HepG2 (cell line): ENCODE measurements around the gene TAT. TPM values are rescaled to one million over a fixed set of nuclear protein-coding genes. Genes with fewer than 3 reads are reported as not detected.

Experiments used
- BRCA1 ChIP-seq: sonication (generic); formaldehyde crosslinking; IDR thresholded peaks from 2 replicates; pipeline ENCODE4 v1.4.0; 2020; ENCODE audit warnings: missing genetic modification reagents
- FOXA3 ChIP-seq: IDR thresholded peaks from 2 replicates; pipeline ENCODE4 v1.6.1; 2016; ENCODE audit warnings: missing genetic modification reagents, missing compliant biosample characterization
- HOXA3 ChIP-seq: sonication (generic); formaldehyde crosslinking; IDR thresholded peaks from 2 replicates; pipeline ENCODE4 v1.5.0; 2020; ENCODE audit warnings: missing genetic modification reagents
- HOXD1 ChIP-seq: sonication (generic); formaldehyde crosslinking; IDR thresholded peaks from 2 replicates; pipeline ENCODE4 v1.5.0; 2020; ENCODE audit warnings: missing genetic modification reagents
- NFIB ChIP-seq: sonication (generic); formaldehyde crosslinking; IDR thresholded peaks from 2 replicates; pipeline ENCODE4 v1.9.0; 2021; ENCODE audit warnings: missing genetic modification reagents, mild to moderate bottlenecking, borderline replicate concordance
- NRL ChIP-seq: sonication (generic); formaldehyde crosslinking; IDR thresholded peaks from 2 replicates; pipeline ENCODE4 v1.5.0; 2020; ENCODE audit warnings: missing genetic modification reagents, mild to moderate bottlenecking, moderate library complexity, borderline replicate concordance
- TAF15 ChIP-seq: fragments of 200-400 bp; formaldehyde crosslinking; IDR thresholded peaks from one replicate; pipeline ENCODE4 v1.6.1; 2018; ENCODE audit warnings: mild to moderate bottlenecking, low read depth, low read length; ENCODE audit not compliant: poor library complexity, severe bottlenecking
- THAP11 ChIP-seq: IDR thresholded peaks from 2 replicates; pipeline ENCODE4 v1.6.1; 2016; ENCODE audit warnings: missing biosample characterization, missing genetic modification reagents
- THAP8 ChIP-seq: sonication (generic); formaldehyde crosslinking; IDR thresholded peaks from 2 replicates; pipeline ENCODE4 v1.5.1; 2020; ENCODE audit warnings: missing genetic modification reagents, mild to moderate bottlenecking, borderline replicate concordance
- ZBTB38 ChIP-seq: sonication (generic); formaldehyde crosslinking; IDR thresholded peaks from 2 replicates; pipeline ENCODE4 v1.5.1; 2020; ENCODE audit warnings: mild to moderate bottlenecking, missing genetic modification reagents
- ZBTB42 ChIP-seq: sonication (generic); formaldehyde crosslinking; IDR thresholded peaks from 2 replicates; pipeline ENCODE4 v1.5.0; 2020; ENCODE audit warnings: mild to moderate bottlenecking, missing genetic modification reagents
- ZC3H13 ChIP-seq: sonication (generic); formaldehyde crosslinking; IDR thresholded peaks from 2 replicates; pipeline ENCODE4 v1.8.1; 2023; ENCODE audit warnings: mild to moderate bottlenecking, missing genetic modification reagents, moderate library complexity
- ZNF335 ChIP-seq: sonication (generic); formaldehyde crosslinking; IDR thresholded peaks from 2 replicates; pipeline ENCODE4 v1.4.0; 2020; ENCODE audit warnings: missing genetic modification reagents
- ZNF337 ChIP-seq: sonication (generic); formaldehyde crosslinking; IDR thresholded peaks from 2 replicates; pipeline ENCODE4 v1.5.1; 2020; ENCODE audit warnings: missing genetic modification reagents, low read depth, mild to moderate bottlenecking, borderline replicate concordance
- ZNF552 ChIP-seq: sonication (generic); formaldehyde crosslinking; IDR thresholded peaks from 2 replicates; pipeline ENCODE4 v1.9.0; 2022; ENCODE audit warnings: missing genetic modification reagents, mild to moderate bottlenecking, borderline replicate concordance
- ZNF580 ChIP-seq: IDR thresholded peaks from 2 replicates; pipeline ENCODE4 v1.6.1; 2016; ENCODE audit warnings: low read depth, borderline replicate concordance
- ZNF790 ChIP-seq: sonication (generic); formaldehyde crosslinking; IDR thresholded peaks from 2 replicates; pipeline ENCODE4 v1.8.0; 2022; ENCODE audit warnings: missing genetic modification reagents, mild to moderate bottlenecking, borderline replicate concordance
- ZNF800 ChIP-seq: sonication (generic); formaldehyde crosslinking; IDR thresholded peaks from 2 replicates; pipeline ENCODE4 v1.4.0; 2020; ENCODE audit warnings: missing genetic modification reagents
- polyA plus RNA-seq, 8 experiments: library from polyadenylated mRNA; depleted of rRNA in 3 of 8; stranded (reverse) in 7 of 8; unstranded in 1 of 8; fragments of >200 nt; fragmentation: Illumina TruSeq in 4 of 8; extraction: Trizol in 4 of 8; gene quantifications; 2 replicates each; pipeline versions ENCODE4 v1.2.1 to v1.2.3, GENCODE V29; 2011 to 2016; ENCODE audit warnings: low read depth in 4 of 8, missing spikeins in 1 of 8, mixed read lengths in 1 of 8; ENCODE audit not compliant: insufficient read depth in 1 of 8
- total RNA-seq, 5 experiments: library from RNA; depleted of rRNA; stranded (reverse); fragments of >200 nt; fragmentation: Illumina TruSeq; extraction: Trizol; gene quantifications; 2 replicates each; pipeline ENCODE4 v1.2.3, GENCODE V29; 2016; ENCODE audit warnings: low read depth in 1 of 5
- TF ChIP-seq, protein P1 (sequence below): IDR thresholded peaks from 2 replicates; pipeline ENCODE4 v1.4.0; 2020; ENCODE audit warnings: mild to moderate bottlenecking, missing genetic modification reagents
- TF ChIP-seq, protein P2 (sequence below): sonication (generic); formaldehyde crosslinking; IDR thresholded peaks from 2 replicates; pipeline ENCODE4 v1.4.0; 2020; ENCODE audit warnings: missing genetic modification reagents

TAT gene
- total and polyA plus RNA-seq, 2 of the 13 experiments (the other 11 are each of a cell fraction or from before 2014, with no cell fraction given), result 1.6 to 5.8 TPM

- TF ChIP-seq, protein P1, sequence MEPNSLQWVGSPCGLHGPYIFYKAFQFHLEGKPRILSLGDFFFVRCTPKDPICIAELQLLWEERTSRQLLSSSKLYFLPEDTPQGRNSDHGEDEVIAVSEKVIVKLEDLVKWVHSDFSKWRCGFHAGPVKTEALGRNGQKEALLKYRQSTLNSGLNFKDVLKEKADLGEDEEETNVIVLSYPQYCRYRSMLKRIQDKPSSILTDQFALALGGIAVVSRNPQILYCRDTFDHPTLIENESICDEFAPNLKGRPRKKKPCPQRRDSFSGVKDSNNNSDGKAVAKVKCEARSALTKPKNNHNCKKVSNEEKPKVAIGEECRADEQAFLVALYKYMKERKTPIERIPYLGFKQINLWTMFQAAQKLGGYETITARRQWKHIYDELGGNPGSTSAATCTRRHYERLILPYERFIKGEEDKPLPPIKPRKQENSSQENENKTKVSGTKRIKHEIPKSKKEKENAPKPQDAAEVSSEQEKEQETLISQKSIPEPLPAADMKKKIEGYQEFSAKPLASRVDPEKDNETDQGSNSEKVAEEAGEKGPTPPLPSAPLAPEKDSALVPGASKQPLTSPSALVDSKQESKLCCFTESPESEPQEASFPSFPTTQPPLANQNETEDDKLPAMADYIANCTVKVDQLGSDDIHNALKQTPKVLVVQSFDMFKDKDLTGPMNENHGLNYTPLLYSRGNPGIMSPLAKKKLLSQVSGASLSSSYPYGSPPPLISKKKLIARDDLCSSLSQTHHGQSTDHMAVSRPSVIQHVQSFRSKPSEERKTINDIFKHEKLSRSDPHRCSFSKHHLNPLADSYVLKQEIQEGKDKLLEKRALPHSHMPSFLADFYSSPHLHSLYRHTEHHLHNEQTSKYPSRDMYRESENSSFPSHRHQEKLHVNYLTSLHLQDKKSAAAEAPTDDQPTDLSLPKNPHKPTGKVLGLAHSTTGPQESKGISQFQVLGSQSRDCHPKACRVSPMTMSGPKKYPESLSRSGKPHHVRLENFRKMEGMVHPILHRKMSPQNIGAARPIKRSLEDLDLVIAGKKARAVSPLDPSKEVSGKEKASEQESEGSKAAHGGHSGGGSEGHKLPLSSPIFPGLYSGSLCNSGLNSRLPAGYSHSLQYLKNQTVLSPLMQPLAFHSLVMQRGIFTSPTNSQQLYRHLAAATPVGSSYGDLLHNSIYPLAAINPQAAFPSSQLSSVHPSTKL (CRISPR knock-in tag), result peak; percentile 82; the same call in 1 of the 2 replicates
- TF ChIP-seq BRCA1 (CRISPR knock-in tag), result no peak
- no peak for TF ChIP-seq HOXD1 (CRISPR knock-in tag)
- 0 out of 2 replicates have a peak, but pooled peaks have one; percentile 21 for TF ChIP-seq ZNF790 (CRISPR knock-in tag)
- TF ChIP-seq HOXA3 (CRISPR knock-in tag), result peak; percentile 56; the same call in 1 of the 2 replicates
- TF ChIP-seq ZNF580 (CRISPR knock-in tag), result peak; percentile 7; the same call in 1 of the 2 replicates
- 0 out of 2 replicates have a peak, but pooled peaks have one; percentile 38 for TF ChIP-seq ZBTB38
- peak; percentile 90; the same call in 1 of the 2 replicates for TF ChIP-seq FOXA3 (CRISPR knock-in tag)
- TF ChIP-seq ZNF337 (CRISPR knock-in tag), result no peak
- no peak for TF ChIP-seq TAF15
- TF ChIP-seq ZNF552 (CRISPR knock-in tag), result no peak
- peak; percentile 77 for TF ChIP-seq THAP11 (CRISPR knock-in tag)
- peak; percentile 51; the same call in 1 of the 2 replicates for TF ChIP-seq ZNF335 (CRISPR knock-in tag)
- no peak for TF ChIP-seq NFIB (CRISPR knock-in tag)
- TF ChIP-seq ZC3H13 (CRISPR knock-in tag), result no peak
- no peak for TF ChIP-seq ZNF800 (CRISPR knock-in tag)
- TF ChIP-seq, protein P2, sequence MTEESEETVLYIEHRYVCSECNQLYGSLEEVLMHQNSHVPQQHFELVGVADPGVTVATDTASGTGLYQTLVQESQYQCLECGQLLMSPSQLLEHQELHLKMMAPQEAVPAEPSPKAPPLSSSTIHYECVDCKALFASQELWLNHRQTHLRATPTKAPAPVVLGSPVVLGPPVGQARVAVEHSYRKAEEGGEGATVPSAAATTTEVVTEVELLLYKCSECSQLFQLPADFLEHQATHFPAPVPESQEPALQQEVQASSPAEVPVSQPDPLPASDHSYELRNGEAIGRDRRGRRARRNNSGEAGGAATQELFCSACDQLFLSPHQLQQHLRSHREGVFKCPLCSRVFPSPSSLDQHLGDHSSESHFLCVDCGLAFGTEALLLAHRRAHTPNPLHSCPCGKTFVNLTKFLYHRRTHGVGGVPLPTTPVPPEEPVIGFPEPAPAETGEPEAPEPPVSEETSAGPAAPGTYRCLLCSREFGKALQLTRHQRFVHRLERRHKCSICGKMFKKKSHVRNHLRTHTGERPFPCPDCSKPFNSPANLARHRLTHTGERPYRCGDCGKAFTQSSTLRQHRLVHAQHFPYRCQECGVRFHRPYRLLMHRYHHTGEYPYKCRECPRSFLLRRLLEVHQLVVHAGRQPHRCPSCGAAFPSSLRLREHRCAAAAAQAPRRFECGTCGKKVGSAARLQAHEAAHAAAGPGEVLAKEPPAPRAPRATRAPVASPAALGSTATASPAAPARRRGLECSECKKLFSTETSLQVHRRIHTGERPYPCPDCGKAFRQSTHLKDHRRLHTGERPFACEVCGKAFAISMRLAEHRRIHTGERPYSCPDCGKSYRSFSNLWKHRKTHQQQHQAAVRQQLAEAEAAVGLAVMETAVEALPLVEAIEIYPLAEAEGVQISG (CRISPR knock-in tag), result peak; percentile 61
- TF ChIP-seq ZBTB42 (CRISPR knock-in tag), result 0 out of 2 replicates have a peak, but pooled peaks have one; percentile 72
- no peak for TF ChIP-seq THAP8 (CRISPR knock-in tag)
- no peak for TF ChIP-seq NRL
Measured at GRCh38 chr16:71594000-71594646, 17.2 kb upstream of the TAT start (continued).
